Mucosa of gallbladder (tissue), 1 donor: ENCODE data around the gene ELF4. TPM values are rescaled to one million over a fixed set of nuclear protein-coding genes. Genes with fewer than 3 reads are reported as not detected.

ENCODE experiments used
- DNase-seq: peaks from one replicate; pipeline ENCODE4 v3.0.0-alpha.2; 2020; ENCODE audit warnings: low spot score
- total RNA-seq: library from RNA; stranded (reverse); gene quantifications from one replicate; pipeline ENCODE4 v1.2.1, GENCODE V29; 2021
- donor health status: DM: no; HTN: no; CAD: no.

ELF4 gene
- total RNA-seq, 1 donor from 2014 or later = 12.5 TPM

DNA sequence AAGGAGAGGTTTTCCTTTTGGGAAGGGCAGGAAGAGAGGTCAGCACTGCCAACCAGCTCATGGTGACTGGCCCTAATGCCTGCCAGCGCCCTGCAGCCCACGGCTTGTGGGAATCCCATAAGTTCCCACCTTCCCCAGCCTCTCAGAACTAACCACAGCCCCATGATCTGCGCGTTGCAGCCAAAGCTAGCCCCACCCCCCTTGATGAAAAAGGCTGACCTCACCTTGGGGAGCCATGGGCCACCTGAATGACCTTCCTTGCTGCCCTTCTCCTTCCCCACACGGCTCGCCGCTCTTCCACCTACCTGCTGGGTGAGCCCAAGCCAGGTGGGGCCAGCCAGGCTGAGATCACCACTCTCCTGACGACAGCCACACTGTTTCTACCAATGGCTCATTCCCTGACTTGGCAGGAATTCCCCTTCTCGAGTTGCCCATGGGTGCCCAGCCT, 3.9 kb upstream of the ELF4 start:
- DNase-seq = no peak

GRCh38 chrX:130111220-130112154, 1.2 kb upstream of the ELF4 start:
- DNase-seq = no peak

GRCh38 chrX:130109429-130110378, 593 bp downstream of the ELF4 start:
- DNase-seq = no peak

- no peak for DNase-seq
These were observed 1.5 kb downstream of the ELF4 start for GRCh38 chrX:130108647-130109428.

DNA sequence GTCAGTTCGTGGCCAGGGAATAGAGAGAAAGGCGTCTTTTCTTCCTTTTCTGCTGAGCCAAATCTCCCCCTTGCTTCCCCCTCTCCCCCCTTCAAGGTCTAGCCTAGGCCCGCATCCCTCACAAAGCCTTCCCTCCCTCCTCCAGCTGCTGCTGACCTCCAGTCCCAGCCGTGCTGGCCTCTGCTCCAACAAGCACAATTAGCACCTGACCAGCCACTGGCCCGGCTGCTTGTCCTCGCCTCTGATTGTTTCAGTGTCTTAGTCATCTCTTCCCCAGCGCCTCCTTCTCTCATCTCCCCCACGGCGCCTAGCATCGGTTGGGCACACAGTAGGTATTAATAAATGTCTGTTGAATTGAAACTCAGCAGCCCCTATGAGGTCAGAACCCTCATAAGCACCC, 4.2 kb downstream of the ELF4 start:
- no peak for DNase-seq

- DNase-seq = no peak
These were observed 5.1 kb downstream of the ELF4 start for GRCh38 chrX:130105244-130105643.

- no peak for DNase-seq
These were observed 6.7 kb downstream of the ELF4 start for GRCh38 chrX:130103605-130104004.

DNA sequence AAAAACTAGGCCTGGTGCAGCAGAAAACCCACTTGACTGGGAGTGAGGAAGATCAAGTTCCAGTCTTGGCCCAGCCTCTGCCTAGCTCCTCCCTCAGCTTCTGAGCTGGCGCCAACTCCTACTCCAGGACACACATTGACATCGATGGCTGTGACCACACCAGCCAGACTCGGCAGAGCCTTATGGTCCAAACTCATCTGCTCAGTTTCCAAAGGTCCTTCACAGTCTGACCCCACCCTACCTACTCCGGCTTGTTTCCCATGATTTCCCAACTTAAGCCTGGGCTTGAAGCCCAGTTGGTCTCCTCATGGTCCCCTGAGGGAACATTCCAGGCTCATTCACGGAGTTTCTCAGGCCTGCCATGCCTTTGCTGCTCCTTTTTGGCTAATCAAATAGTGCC, 10.1 kb downstream of the ELF4 start:
- DNase-seq = no peak

DNA sequence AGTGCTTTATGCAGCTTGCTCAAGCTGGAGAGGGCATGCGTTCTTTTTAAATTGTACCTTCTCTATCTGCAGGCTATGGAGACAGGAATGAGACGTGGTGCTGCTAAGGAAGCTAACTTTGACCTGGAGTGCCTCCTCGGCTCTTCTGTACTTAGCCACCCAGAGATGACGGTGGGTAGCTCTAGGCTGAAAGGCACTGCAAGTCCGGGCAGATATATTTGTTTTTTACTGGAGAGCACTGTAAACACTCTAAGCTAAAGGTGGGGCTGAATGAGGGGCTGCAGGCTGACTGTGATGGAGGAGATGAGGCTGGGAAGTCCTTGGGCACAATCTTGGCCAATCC, 12.1 kb downstream of the ELF4 start:
- DNase-seq = no peak

- no peak for DNase-seq
These were observed 12.6 kb downstream of the ELF4 start for GRCh38 chrX:130097507-130098209.

GRCh38 chrX:130095249-130096030, 14.9 kb downstream of the ELF4 start:
- DNase-seq = no peak

GRCh38 chrX:130094696-130095095, 15.6 kb downstream of the ELF4 start:
- no peak for DNase-seq

DNA sequence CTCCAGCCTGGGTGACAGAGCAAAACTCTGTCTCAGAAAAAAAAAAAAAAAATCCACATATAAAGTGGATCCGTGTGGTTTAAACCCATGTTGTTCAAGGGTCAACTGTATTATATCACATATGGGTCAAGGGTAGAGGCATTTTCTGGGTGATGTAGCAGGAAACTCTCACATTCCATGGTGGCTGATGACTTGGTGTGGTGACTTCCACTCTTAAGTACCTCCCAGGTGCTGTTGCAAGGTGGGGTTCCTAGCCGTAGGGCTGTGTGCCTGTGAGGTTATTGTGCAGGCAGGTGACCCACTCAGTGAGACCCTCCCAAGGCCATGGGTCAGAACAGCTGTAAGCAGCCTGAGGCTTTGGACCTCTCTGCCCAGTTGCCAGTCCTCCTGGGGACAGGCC, 17.0 kb downstream of the ELF4 start:
- DNase-seq = no peak

DNA sequence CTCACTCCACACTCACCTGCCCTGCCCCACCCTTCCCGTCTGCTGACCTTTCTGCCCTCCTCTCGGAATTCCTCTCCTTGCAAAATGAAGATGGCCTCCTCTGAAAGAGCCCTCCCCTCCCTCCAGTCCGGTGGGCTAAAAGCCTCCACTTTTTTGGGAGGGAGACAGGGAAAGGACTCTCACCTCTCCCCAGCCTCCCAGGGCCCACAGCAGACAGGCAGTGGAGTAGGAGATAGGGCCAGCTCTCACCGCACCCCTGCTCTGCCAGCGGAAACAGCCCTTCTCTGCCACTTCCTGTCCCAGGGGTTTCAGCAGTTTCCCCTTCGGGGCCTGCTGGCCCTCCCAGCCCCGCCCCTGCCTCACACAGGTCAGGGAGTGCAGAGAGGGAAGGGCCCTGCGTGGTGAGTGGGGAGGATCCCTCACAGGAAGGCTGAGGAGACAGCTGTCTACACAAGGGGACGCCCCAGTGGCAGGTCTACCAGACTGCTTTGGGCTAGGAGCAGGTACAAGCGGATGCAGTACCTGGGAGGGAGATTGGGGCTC, 18.2 kb downstream of the ELF4 start:
- DNase-seq = peak; percentile 56

DNA sequence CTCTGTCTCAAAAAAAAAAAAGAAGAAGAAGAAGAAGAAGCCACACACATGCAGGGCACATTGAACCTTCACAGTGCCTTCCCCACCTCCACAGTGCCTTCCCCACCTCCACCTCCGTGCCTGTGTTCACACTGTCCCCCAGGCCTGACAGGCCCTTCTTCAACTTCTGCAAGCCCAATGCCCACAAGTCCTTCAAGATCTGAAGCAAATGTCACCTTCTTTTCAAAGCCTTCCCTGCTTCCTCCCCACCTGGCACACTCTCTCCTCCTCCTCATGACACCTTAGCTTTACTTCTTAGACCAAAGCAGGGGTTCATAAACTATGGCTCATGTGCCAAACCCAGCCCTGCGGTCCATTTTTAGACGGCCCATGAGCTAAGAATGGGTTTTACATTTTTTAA, 19.9 kb downstream of the ELF4 start:
- no peak for DNase-seq

DNA sequence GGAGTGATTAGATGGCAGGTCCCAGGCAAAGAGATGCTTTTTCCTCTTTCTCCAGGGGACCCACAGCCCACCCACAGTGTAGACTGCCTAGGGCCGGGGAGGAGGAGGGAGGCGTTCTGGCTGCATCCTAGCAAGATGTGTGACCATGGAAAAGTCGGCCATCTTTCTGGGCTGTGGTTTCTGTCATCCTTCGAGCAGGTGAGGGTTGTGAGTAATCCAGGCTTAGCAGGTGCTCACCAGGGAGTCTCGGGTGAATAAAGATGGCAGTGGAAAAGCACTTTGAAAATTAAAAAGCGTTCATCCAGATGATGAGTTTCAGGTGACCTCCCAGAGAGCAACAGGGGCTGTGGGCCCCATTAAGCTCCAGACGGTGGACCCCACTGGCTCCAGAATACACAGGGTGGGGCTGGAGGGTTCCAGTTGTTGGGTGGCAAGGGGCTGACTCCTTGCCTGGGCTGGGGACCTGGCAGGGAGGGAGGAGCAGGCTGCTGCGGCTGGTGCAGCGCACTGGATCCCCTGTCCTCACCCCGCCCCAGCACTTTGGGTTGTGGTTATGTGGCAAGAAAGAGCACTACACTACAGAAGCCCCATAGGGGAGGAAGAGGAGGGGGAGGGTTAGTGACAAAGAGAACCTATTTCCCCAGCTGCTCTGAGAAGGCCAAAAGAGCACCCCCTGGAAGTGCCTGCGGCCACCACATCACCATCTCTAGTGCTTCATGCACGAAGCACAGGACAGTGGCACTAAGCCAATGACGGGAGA, 23.7 kb downstream of the ELF4 start:
- DNase-seq = no peak

GRCh38 chrX:130085551-130086446, 24.5 kb downstream of the ELF4 start:
- no peak for DNase-seq

DNA sequence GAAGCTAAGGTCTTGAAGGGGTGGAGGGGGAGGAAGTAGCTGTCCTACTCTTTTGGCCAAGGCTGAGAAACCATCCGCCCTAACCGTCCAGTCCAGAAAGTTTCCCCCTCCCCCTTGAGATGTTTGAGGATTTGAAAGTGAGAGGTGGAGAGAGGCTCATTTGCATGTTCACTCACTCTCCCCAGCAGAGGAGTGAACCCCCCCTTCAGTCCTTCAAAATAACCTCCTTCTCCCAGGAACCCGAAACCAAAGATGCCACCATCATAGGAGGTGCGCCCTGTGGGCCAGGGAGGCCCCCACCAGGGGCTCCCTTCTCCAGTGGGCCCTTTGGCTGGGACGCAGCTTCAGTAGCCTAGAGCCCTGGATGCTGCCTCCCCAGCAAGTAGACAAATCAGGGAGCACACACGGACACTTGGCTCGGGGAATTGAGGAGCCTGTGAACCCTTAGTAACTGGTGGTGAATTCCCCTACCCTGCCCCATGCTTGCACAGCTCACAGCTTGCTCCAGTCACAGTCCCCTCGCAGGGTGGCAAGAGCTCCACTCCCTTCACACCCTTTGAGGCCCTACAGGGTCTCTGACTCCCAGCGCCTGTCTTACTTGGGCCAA, 25.6 kb downstream of the ELF4 start:
- DNase-seq = no peak
